Measurements from ENCODE around the gene SIPA1L3. TPM values are rescaled to one million over a fixed set of nuclear protein-coding genes. Genes with fewer than 3 reads are reported as not detected.

Gene SIPA1L3
- total RNA-seq, 1 experiment from 2014 or later: 13.8 TPM

DNA sequence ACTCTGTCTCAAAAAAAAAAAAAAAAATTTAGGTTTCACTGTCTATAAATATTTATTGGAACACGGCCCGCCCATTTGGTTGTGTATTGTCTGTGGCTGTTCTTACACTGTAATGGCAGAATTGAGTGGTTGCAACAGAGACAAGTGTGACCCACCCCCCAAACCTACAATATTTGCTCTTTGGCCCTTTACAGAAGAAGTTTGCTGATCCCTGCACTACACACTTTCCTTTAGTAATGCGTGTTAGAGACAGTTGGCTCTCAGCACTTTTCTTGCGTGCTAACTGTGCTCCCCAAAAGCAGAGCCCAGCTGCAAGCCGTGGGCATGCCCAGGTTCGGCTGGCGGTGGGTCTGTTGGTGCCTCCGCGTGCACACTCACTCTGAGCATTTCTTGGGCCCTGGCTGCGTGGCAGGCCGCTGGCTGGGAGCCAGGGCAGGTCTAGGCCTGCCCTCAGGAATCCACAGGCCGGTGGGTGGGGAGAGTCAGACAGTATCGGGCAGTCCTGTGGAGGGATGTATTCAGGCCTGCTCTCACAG, 72.6 kb downstream of the SIPA1L3 start:
- Histone ChIP-seq H3K9me3 (no peaks in the 10 kb centered on the region), H3K27me3 (no peaks in the 10 kb centered on the region), H3K4me3 (no peak overlapping the region), H3K36me3 (0 out of 2 replicates have a peak, but pooled peaks cover 2% of the 10 kb centered on the region)
- no peak for DNase-seq

DNA sequence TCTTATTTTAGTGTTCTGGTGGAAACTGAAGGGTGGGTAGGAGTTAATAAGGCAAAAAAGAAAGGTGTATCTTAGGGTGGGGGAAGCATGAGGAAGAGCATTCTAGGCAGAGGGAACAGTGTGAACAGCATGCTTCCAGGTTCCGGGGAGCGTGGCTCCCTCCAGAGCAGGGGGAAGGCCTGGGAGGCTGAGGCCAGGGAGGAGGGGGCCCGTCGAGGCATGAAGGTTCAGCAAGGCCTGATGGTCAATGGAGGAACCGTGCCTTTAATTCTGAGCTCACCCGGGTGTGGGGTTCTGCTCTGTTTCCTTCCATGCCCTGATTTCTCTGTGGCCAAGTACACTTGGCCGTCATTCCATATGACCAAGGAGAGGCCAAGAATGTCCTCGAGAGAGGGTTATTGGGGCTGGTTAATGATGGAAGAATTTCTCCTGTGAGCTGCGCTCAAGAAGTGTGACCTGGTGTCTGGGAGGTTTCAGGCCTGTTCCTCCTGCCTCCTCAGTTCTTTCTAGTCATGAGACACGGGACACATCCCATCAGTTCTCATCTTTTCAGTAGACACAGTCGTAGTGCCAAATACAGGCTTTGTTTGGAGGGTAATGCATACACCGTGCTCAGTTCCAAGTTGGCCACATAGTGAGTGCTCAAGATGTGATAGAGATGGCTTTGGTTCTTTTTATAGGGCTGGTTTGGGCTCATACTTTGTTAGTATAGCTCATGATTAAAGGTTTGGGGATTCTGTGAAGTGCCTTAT, 73.6 kb downstream of the SIPA1L3 start:
- Histone ChIP-seq H3K4me3 (no peak overlapping the region), H3K36me3 (no peaks in the 10 kb centered on the region), H3K27me3 (no peaks in the 10 kb centered on the region), H3K9me3 (no peaks in the 10 kb centered on the region)
- no peak for DNase-seq

DNA sequence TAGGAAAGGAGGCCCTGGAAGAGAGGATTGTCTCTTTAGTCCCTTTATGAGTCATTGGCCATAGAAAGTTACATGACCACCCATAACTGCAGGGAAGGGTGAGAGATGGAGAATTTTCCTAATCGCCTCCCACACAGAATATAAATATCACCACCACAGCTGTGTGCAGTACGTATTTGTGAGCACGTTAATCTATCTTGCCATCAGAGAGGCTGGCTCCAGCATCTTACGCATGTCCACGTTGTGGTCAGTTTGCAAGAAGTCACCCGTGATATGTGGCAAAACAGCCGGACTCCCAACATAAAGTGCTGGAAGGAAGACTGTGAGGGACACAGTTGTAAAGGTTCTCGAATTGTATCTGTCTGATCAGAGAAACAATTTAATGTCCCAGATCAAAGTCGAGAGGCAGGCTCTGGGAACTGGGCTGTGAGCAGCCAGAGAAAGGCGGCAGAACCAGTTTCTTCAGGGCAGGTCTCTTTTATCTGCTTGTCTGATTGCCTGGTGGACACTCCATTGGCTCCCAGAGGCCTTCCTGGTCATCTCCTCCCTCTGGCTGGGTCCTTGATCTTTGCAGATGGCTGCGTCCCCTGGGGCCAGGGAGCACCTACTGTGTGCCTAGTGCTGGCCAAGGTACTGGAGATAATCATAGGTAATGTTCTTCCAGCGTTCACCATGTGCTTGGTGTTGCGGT, 74.9 kb downstream of the SIPA1L3 start:
- H3K36me3 ChIP-seq: no peaks in the 10 kb centered on the region
- no peaks in the 10 kb centered on the region for H3K27me3 ChIP-seq
- H3K9me3 ChIP-seq: no peaks in the 10 kb centered on the region
- no peak overlapping the region for H3K4me3 ChIP-seq
- no peak for DNase-seq

DNA sequence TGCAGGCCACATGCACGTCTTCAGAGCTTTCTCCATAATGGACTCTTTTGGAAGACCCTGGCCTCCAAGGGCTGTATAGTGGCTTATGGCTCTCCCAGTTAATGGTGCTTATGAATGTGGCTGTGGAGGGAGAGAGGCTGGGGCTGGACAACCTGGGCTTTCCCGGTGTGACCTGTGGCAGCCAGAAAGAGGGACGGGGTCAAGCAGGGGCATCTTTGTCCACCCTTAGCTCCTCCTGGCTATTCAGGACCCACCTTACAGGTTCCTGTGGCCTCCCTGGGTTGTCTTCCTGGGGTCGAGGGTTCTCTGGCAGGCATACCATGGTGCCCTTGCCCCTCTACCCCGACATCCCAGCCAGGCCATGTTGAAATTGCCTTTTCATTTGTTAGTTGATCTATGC, 75.6 kb downstream of the SIPA1L3 start:
- Histone ChIP-seq H3K36me3 (no peaks in the 10 kb centered on the region), H3K27me3 (no peaks in the 10 kb centered on the region), H3K9me3 (no peaks in the 10 kb centered on the region), H3K4me3 (no peak overlapping the region)
- no peak for DNase-seq

DNA sequence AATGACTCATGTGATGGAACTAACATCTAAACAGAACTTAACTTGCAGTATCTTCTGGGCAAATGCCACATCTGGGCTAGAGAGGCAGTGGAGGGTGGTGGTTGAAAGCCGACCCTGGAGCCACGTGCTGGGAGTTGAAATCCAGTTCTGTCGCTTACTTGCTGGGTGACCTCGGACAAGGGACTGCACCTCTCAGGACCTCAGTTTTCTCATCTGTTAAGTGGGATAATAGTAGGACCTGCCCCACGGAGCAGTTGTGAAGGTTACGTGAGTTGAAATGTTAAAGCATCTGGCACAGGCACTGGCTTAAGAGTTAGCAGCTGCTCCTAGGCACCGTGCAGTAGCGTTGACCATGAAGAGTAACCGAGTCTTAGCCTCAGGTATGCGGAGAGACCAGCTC, 76.1 kb downstream of the SIPA1L3 start:
- no peak for DNase-seq
- Histone ChIP-seq H3K4me3 (no peak overlapping the region), H3K27me3 (no peaks in the 10 kb centered on the region)

DNA sequence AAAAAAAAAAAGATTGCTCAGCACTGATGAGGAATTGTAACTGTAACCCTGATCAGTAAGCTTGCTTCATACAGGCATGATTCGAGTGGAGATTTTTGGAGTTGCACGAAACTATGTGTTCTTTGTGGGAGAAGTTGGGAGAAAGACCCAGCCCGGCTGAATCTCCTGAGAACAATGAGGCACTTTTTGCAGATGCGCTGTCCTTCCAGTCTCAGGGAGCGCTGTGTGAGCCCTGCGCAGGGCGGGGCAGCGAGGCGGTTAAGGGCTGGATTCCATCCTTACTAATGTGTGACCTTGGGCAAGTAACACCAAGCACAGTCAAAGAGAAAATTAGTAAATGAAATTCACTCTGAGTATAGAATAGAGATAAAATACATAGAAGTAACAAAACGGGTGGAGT, 76.9 kb downstream of the SIPA1L3 start:
- Histone ChIP-seq H3K9me3 (no peaks in the 10 kb centered on the region), H3K4me3 (no peak overlapping the region), H3K36me3 (no peaks in the 10 kb centered on the region), H3K27me3 (no peaks in the 10 kb centered on the region)
- no peak for DNase-seq

More for the DNA sequence above, 76.1 kb downstream of the SIPA1L3 start:
- no peaks in the 10 kb centered on the region for H3K36me3 ChIP-seq
- no peaks in the 10 kb centered on the region for H3K9me3 ChIP-seq

DNA sequence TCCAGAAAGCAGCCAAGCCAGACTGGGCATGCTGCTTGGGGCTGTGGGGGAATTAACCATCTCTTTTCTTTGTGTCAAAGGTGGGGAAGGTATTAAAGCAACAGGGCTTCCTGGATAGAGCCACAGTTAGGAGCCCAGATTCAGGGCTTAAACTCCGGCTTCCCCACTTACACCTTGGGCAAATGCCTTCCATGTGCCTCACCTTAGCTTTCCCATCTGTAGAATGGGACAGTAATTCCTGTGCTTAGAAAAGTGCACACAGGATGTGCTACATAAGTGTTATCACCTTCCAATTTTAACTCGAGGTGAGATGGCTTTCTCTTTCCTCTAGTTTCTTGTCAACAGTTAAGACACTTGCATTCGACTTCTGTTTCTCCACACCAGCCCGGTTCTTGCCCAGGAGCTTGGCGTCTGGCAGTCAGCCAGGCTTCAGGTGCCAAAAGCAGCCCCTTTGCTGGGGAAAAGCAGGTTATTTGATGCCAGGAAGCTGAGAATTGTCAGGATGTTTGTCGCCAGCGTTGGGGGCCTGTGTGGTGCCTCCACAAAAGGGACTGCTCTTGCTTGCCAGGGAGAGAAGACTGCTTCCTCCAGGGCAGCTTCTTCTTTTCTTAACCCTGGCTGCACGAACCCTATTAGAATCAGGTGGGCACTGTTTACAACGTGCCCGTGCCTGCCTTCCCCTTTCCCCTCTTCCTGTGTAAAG, 79.2 kb downstream of the SIPA1L3 start:
- no peak overlapping the region for H3K4me3 ChIP-seq
- H3K36me3 ChIP-seq: no peaks in the 10 kb centered on the region
- no peaks in the 10 kb centered on the region for H3K9me3 ChIP-seq
- no peak for DNase-seq
- H3K27me3 ChIP-seq: no peaks in the 10 kb centered on the region

DNA sequence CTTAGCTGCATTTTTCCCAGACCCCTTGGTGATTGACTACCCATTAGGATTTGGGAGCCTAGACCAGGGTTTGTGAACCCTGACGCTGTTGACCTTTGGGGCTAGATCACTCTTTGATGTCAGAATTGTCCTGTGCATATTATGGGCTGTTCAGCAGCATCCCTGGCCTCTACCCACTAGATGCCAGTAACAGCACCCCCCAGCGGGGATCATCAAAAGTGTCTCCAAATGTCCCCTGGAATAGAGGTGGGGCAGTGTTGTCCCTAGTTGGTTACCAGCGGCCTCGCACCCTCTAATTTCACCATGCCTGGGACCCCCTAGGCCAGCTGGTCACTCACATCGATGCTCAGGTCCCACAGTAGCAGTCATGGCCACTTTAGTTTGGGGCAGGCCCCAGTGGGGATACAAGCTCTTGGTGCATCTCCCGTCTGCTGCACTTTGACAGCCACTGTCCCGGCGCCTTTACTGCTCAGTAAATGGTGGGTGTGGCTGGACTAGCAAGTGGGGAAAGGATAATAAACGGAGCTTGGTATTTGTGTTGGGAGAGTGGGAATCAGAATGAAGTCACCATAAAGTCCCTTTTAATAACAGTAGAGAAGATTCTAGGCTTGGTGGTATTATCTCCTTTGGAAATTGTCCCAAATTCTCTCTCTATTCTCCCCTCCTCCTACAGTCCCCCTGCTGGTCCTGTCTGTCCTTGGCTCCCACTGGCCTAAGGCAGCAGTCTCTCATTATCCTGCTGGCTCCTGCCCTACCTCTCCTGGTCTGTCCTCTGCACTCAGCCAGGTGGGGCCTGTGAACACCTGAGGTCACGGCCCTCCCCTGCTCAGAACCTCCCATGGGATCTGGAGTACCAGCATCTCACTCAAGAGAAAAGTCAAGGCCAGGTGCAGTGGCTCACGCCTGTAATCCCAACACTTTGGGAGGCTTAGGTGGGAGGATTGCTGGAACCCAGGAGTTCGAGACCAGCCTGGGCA, 80.6 kb downstream of the SIPA1L3 start:
- Histone ChIP-seq H3K36me3 (no peaks in the 10 kb centered on the region), H3K4me3 (no peak overlapping the region), H3K27me3 (no peaks in the 10 kb centered on the region), H3K9me3 (no peaks in the 10 kb centered on the region)
- no peak for DNase-seq

DNA sequence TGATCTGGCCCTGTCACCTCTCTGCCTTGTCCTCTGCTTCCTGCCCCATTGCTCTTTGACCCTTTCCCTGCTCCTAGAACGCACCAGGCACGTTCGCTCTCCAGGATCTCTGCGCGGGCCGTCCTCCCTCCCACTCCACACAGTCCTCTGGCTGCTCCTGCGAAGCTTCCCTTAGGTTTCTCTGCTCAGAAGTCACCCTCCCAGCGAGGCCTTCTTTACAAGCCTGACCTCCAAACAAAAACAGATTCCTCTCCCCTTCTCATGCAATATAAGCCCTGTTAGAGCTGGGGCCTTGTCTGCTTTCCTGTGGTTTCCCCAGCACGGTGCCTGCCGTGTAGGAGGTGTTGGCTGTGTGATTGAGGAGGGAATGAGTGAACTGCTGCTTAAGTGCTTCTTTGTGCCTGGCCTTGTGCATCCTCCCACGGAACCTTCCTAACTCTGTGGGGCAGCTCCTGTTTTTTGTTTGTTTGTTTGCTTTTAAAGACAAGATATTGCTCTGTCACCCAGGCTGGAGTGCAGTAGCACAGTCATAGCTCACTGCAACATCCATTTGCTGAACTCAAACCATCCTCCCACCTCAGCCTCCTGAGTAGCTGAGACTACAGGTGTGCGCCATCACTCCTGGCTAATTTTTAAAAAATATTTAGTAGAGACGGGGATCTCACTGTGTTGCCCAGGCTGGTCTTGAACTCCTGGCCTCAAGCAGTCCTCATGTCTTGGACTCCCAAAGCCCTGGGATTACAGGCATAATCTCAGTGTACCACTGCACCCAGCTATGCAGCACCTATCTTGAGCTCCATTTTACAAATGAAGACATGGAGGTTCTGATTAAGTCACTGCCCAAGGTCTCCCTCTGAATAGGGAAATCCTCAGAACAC, 82.0 kb downstream of the SIPA1L3 start:
- Histone ChIP-seq H3K9me3 (no peaks in the 10 kb centered on the region), H3K36me3 (no peaks in the 10 kb centered on the region), H3K4me3 (no peak overlapping the region), H3K27me3 (no peaks in the 10 kb centered on the region)
- no peak for DNase-seq

DNA sequence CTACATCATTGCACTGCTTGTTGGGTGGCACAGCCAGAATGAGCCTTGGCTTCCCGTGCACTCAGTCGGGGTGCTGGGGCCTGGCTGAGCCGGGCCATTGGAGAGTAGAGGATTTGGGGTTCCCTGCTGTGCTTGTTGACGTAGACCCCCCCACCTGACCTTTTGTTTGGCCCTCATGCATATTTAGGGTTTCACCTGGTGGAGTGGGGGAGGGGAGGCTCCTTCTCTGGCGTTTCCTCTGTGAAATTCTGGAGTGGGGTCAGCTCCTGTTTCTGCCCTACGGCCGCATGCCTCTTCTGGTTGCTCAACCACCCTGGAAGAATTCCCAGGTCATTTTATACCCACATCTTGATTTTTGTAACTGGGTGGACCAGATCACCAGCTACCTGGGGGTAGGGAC, 82.8 kb downstream of the SIPA1L3 start:
- H3K27me3 ChIP-seq: no peaks in the 10 kb centered on the region

DNA sequence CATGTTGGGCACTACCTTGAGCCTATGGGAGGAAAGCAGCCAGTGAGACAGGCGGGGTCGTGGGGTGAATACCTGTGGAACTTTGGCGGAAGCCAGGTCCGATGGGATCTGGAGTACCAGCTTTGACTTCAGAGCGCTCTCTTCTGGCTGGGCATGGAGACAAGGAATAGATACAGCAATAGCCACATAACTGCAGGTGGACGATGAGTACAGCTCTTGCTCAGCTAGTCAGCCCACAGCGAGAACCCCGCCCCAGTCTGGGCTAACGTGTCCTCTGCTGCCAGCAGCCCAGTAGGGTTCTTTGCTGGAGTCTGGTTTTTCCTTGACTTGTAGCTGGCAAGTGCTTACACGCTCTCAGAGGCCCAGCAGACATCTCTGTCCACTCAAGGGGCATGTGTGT, 83.4 kb downstream of the SIPA1L3 start:
- no peak overlapping the region for H3K4me3 ChIP-seq
- no peaks in the 10 kb centered on the region for H3K36me3 ChIP-seq
- H3K27me3 ChIP-seq: no peaks in the 10 kb centered on the region
- no peaks in the 10 kb centered on the region for H3K9me3 ChIP-seq
- DNase-seq: peak; percentile 38

More for the DNA sequence above, 82.8 kb downstream of the SIPA1L3 start:
- Histone ChIP-seq H3K4me3 (no peak overlapping the region), H3K9me3 (no peaks in the 10 kb centered on the region), H3K36me3 (no peaks in the 10 kb centered on the region)
- DNase-seq: no peak

DNA sequence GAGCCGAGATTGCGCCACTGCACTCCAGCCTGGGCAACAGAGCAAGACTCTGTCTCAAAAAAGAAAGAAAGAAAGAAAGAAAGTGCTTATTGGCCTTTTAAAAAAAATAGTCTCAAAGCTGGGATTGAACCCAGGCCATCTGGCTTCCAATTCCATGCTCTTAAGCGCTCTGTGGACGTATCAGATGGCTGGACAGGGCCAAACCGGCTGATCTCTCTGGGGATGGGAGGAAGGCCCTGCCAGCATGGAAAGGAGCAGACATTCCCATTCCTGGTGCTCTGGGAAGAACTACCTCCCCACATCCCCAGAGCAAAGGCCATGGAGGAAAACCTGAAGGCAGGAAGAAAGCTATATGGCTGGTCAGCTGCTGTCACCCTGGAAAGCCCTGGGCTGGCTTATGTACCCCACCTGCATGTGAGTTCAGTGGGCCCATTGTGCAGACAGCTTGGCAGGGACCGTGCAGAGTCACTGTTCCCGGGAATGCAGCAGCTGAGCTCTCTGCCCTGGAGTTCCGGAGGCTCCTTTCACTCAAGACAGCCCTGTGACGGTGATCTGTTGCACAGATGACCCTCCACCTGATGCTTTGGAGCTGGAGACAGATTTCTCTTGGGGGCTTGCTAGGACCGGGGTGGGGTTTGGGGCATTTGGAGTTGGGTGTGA, 84.3 kb downstream of the SIPA1L3 start:
- no peaks in the 10 kb centered on the region for H3K9me3 ChIP-seq
- H3K36me3 ChIP-seq: no peaks in the 10 kb centered on the region
- no peak for DNase-seq
- no peak overlapping the region for H3K4me3 ChIP-seq
- no peaks in the 10 kb centered on the region for H3K27me3 ChIP-seq

DNA sequence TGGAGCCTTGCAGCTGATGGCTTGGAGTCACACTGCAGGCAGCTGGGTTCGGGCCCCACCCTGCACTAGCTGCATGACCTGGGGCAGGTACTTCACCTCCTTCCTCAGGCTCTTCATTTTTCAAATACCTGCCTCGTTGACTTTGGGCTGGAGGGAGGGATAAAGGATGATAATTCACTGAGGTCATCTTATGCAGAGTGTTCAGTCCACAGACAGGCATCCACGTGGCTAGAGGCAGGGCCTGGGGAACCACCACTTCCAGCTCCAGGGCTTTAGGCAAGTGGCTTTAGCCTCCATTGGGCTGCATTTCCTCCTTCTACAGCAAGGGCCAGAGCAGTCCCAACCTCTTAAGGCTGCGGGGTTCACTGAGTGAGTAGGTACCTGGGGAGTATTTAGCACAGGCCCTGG, 84.8 kb downstream of the SIPA1L3 start:
- no peaks in the 10 kb centered on the region for H3K9me3 ChIP-seq
- DNase-seq: no peak
- no peak overlapping the region for H3K4me3 ChIP-seq
- peaks cover 1% of the 10 kb centered on the region; the same call in 1 of the 2 replicates for H3K36me3 ChIP-seq
- no peaks in the 10 kb centered on the region for H3K27me3 ChIP-seq

DNA sequence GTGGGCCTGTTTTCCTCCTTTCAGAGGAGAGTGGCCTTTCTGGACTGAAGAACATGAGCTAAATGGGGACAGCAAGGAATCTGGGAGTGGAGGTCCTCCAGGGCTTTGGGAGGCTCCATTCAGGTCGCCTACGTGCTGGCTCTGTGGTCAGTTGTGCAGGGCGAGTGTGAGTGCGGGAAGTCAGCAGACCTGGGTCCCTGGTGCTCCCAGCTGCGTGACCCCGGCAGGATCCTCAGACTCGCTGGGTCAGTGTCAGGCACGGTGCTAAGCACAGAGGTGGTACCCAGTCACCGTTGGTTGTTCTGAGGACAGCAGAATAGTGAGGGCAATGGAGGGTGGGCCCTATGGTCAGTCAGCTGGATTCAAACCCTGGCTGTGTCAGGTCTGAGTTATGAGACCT, 85.8 kb downstream of the SIPA1L3 start:
- DNase-seq: no peak
- Histone ChIP-seq H3K36me3 (peaks cover 2% of the 10 kb centered on the region; the same call in 1 of the 2 replicates), H3K9me3 (no peaks in the 10 kb centered on the region), H3K27me3 (no peaks in the 10 kb centered on the region), H3K4me3 (no peak overlapping the region)

DNA sequence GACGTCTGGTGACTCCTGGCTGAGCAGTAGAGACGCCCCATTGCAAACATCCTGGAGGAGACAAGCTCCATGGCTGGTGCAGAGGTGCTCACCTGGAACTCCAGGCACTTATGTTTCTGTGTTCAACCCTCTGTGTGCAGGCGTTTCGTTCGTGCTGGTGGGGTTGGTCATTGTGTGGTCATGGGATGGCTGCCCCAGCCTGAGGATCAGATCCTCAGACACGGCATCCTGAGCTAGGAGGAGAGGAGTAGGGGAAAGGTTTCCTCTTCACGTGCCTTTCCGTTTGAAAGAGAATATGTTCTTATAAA, 87.8 kb downstream of the SIPA1L3 start:
- no peaks in the 10 kb centered on the region for H3K27me3 ChIP-seq
- DNase-seq: no peak
- no peak overlapping the region for H3K4me3 ChIP-seq
- peaks cover 4% of the 10 kb centered on the region; the same call in 1 of the 2 replicates for H3K36me3 ChIP-seq
- H3K9me3 ChIP-seq: no peaks in the 10 kb centered on the region

All from MG63 (cell line).